ENCODE measurements around the gene NR2C1. TPM values are rescaled to one million over a fixed set of nuclear protein-coding genes. Genes with fewer than 3 reads are reported as not detected.
A peak's percentile ranks its signal among the peaks of the same experiment; 100 is the strongest.

Gene NR2C1
- total and polyA plus RNA-seq, 9 of the 15 experiments (the other 6 are each of a cell fraction or from before 2014, with no cell fraction given), result 8.5 to 42.4 (median 35.6) TPM

DNA sequence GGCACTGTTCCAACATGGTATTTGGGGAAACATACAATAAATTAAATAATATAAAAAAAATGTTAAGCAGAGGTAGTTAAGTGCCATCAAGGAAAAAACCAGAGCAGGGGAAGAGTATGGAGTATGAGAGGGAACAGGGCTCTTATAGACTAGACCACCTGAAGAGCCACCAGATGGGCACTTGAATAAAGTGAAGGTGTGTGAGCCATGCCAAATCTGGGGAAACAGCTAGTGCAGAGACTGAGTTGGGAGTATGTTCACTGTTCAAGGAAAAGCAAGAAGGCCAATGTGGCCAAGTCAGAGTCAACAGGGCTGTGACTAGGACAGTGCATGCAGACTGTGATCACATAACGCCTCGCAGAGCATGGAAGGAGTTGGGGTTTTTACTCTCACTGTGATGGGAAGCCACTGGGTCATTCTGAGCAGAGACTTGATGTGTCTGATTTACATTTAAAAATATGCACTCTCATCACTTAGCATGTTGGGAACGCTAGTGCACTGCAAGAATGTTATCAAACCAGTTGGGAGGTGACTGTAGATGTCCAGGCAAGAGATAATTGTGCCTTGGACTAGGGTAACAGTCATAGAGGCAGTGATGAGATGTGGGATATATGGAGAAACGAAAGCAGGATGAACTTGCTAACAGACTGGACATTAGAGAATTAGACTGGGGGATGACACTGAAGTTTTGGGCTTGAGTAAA, 95.5 kb downstream of the NR2C1 start (continued):
- TF ChIP-seq, protein P1, sequence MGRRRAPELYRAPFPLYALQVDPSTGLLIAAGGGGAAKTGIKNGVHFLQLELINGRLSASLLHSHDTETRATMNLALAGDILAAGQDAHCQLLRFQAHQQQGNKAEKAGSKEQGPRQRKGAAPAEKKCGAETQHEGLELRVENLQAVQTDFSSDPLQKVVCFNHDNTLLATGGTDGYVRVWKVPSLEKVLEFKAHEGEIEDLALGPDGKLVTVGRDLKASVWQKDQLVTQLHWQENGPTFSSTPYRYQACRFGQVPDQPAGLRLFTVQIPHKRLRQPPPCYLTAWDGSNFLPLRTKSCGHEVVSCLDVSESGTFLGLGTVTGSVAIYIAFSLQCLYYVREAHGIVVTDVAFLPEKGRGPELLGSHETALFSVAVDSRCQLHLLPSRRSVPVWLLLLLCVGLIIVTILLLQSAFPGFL (CRISPR knock-in tag; IDR thresholded peaks at IDR 0.05), result no peak
- TF ChIP-seq MAFK (IDR thresholded peaks at IDR 0.05; ENCODE audit: low read length) (peak; percentile 25; the same call in 1 of the 2 replicates), MAFG (tag; conservative IDR thresholded peaks at IDR 0.05) (peak; percentile 87), ZFP1 (CRISPR knock-in tag; IDR thresholded peaks at IDR 0.05) (no peak), ZNF224 (CRISPR knock-in tag; IDR thresholded peaks at IDR 0.05) (no peak), TAF7 (tag; IDR thresholded peaks at IDR 0.05) (no peak), KAT2B (IDR thresholded peaks at IDR 0.05; ENCODE audit: low read depth, low read length) (no peak), NFE2 (IDR thresholded peaks at IDR 0.05; ENCODE audit: low read depth) (peak; percentile 44; the same call in 1 of the 2 replicates), GTF2A2 (tag; IDR thresholded peaks at IDR 0.05) (no peak), ZNF316 (IDR thresholded peaks at IDR 0.05) (peak; percentile 81), DPF2 (IDR thresholded peaks at IDR 0.05) (no peak)
- TF ChIP-seq, protein P2, sequence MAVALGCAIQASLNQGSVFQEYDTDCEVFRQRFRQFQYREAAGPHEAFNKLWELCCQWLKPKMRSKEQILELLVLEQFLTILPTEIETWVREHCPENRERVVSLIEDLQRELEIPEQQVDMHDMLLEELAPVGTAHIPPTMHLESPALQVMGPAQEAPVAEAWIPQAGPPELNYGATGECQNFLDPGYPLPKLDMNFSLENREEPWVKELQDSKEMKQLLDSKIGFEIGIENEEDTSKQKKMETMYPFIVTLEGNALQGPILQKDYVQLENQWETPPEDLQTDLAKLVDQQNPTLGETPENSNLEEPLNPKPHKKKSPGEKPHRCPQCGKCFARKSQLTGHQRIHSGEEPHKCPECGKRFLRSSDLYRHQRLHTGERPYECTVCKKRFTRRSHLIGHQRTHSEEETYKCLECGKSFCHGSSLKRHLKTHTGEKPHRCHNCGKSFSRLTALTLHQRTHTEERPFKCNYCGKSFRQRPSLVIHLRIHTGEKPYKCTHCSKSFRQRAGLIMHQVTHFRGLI (CRISPR knock-in tag; IDR thresholded peaks at IDR 0.05), result no peak

Data from K562 (cell line).